ENCODE measurements around the gene NYAP1.

Gene NYAP1

GRCh38 chr7:100435401-100436304 lies 48.1 kb upstream of the NYAP1 start (continued):
- TF ChIP-seq, protein P1, sequence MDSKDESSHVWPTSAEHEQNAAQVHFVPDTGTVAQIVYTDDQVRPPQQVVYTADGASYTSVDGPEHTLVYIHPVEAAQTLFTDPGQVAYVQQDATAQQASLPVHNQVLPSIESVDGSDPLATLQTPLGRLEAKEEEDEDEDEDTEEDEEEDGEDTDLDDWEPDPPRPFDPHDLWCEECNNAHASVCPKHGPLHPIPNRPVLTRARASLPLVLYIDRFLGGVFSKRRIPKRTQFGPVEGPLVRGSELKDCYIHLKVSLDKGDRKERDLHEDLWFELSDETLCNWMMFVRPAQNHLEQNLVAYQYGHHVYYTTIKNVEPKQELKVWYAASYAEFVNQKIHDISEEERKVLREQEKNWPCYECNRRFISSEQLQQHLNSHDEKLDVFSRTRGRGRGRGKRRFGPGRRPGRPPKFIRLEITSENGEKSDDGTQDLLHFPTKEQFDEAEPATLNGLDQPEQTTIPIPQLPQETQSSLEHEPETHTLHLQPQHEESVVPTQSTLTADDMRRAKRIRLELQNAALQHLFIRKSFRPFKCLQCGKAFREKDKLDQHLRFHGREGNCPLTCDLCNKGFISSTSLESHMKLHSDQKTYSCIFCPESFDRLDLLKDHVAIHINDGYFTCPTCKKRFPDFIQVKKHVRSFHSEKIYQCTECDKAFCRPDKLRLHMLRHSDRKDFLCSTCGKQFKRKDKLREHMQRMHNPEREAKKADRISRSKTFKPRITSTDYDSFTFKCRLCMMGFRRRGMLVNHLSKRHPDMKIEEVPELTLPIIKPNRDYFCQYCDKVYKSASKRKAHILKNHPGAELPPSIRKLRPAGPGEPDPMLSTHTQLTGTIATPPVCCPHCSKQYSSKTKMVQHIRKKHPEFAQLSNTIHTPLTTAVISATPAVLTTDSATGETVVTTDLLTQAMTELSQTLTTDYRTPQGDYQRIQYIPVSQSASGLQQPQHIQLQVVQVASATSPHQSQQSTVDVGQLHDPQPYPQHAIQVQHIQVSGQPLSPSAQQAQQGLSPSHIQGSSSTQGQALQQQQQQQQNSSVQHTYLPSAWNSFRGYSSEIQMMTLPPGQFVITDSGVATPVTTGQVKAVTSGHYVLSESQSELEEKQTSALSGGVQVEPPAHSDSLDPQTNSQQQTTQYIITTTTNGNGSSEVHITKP (tag by site-specific recombination; IDR thresholded peaks at IDR 0.05) = no peak
- no peak for TF ChIP-seq BCL11B (tag by site-specific recombination; IDR thresholded peaks at IDR 0.05; ENCODE audit: low read depth)
- no peak for TF ChIP-seq ZNF155 (tag by site-specific recombination; IDR thresholded peaks at IDR 0.05)
- TF ChIP-seq GLIS1 (tag by site-specific recombination; IDR thresholded peaks at IDR 0.05) = no peak
- no peak for TF ChIP-seq ZBTB6 (tag by site-specific recombination; IDR thresholded peaks at IDR 0.05)
- TF ChIP-seq ZNF768 (tag by site-specific recombination; IDR thresholded peaks at IDR 0.05) = no peak
- no peak for TF ChIP-seq ZNF202 (tag by site-specific recombination; IDR thresholded peaks at IDR 0.05; ENCODE audit: borderline replicate concordance)
- no peak for TF ChIP-seq ZNF785 (tag by site-specific recombination; IDR thresholded peaks at IDR 0.05)
- 0 out of 2 replicates have a peak, but pooled peaks have one; percentile 51 for TF ChIP-seq ZNF24 (tag by site-specific recombination; IDR thresholded peaks at IDR 0.05)
- TF ChIP-seq, protein P2, sequence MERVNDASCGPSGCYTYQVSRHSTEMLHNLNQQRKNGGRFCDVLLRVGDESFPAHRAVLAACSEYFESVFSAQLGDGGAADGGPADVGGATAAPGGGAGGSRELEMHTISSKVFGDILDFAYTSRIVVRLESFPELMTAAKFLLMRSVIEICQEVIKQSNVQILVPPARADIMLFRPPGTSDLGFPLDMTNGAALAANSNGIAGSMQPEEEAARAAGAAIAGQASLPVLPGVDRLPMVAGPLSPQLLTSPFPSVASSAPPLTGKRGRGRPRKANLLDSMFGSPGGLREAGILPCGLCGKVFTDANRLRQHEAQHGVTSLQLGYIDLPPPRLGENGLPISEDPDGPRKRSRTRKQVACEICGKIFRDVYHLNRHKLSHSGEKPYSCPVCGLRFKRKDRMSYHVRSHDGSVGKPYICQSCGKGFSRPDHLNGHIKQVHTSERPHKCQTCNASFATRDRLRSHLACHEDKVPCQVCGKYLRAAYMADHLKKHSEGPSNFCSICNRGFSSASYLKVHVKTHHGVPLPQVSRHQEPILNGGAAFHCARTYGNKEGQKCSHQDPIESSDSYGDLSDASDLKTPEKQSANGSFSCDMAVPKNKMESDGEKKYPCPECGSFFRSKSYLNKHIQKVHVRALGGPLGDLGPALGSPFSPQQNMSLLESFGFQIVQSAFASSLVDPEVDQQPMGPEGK (tag by site-specific recombination; IDR thresholded peaks at IDR 0.05) = peak; percentile 32; the same call in 1 of the 2 replicates
- TF ChIP-seq SALL2 (tag by site-specific recombination; IDR thresholded peaks at IDR 0.05; ENCODE audit: borderline replicate concordance) = no peak
- no peak for TF ChIP-seq ZNF549 (tag by site-specific recombination; IDR thresholded peaks at IDR 0.05)
- TF ChIP-seq HOXD13 (CRISPR knock-in tag; IDR thresholded peaks at IDR 0.05; ENCODE audit: borderline replicate concordance) = no peak
- 0 out of 2 replicates have a peak, but pooled peaks have one; percentile 22 for TF ChIP-seq ZNF629 (tag by site-specific recombination; IDR thresholded peaks at IDR 0.05)
- TF ChIP-seq ZNF585B (tag by site-specific recombination; IDR thresholded peaks at IDR 0.05) = no peak; the same call in 1 of the 2 replicates
- TF ChIP-seq ZNF292 (tag by site-specific recombination; IDR thresholded peaks at IDR 0.05; ENCODE audit: borderline replicate concordance, low read depth) = no peak
- TF ChIP-seq CTCF (tag by site-specific recombination; IDR thresholded peaks at IDR 0.05) = peak; percentile 39; the same call in 1 of the 2 replicates
- TF ChIP-seq ZEB2 (tag by site-specific recombination; IDR thresholded peaks at IDR 0.05) = peak; percentile 47; the same call in 1 of the 2 replicates
- TF ChIP-seq, protein P3, sequence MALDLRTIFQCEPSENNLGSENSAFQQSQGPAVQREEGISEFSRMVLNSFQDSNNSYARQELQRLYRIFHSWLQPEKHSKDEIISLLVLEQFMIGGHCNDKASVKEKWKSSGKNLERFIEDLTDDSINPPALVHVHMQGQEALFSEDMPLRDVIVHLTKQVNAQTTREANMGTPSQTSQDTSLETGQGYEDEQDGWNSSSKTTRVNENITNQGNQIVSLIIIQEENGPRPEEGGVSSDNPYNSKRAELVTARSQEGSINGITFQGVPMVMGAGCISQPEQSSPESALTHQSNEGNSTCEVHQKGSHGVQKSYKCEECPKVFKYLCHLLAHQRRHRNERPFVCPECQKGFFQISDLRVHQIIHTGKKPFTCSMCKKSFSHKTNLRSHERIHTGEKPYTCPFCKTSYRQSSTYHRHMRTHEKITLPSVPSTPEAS (tag by site-specific recombination; IDR thresholded peaks at IDR 0.05) = no peak
- no peak for TF ChIP-seq ZNF830 (tag by site-specific recombination; IDR thresholded peaks at IDR 0.05; ENCODE audit: low read depth)
- TF ChIP-seq SP7 (tag by site-specific recombination; IDR thresholded peaks at IDR 0.05) = peak; percentile 16; the same call in 1 of the 2 replicates
- no peak for TF ChIP-seq ZNF747 (tag by site-specific recombination; IDR thresholded peaks at IDR 0.05)
- TF ChIP-seq ZNF404 (tag by site-specific recombination; IDR thresholded peaks at IDR 0.05) = no peak
- no peak for TF ChIP-seq ZFHX2 (tag by site-specific recombination; conservative IDR thresholded peaks at IDR 0.05)
- TF ChIP-seq, protein P4, sequence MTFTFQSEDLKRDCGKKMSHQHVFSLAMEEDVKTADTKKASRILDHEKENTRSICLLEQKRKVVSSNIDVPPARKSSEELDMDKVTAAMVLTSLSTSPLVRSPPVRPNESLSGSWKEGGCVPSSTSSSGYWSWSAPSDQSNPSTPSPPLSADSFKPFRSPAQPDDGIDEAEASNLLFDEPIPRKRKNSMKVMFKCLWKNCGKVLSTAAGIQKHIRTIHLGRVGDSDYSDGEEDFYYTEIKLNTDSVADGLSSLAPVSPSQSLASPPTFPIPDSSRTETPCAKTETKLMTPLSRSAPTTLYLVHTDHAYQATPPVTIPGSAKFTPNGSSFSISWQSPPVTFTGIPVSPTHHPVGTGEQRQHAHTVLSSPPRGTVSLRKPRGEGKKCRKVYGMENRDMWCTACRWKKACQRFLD (tag by site-specific recombination; IDR thresholded peaks at IDR 0.05) = no peak
- TF ChIP-seq ZBTB26 (tag by site-specific recombination; optimal IDR thresholded peaks at IDR 0.05) = peak; percentile 99
